ENCODE data around the gene ATP6V1C2. TPM values are rescaled to one million over a fixed set of nuclear protein-coding genes. Genes with fewer than 3 reads are reported as not detected.
"Not testable (repeated sequence)": the region's sequence is repeated elsewhere in the genome, so short reads cannot be mapped to it uniquely, and the experiment has no call there.

The ATP6V1C2 gene
- total RNA-seq, 4 donors from 2014 or later: not detected

GRCh38 chr2:10779776-10780490, 58.5 kb downstream of the ATP6V1C2 start:
- Histone ChIP-seq H3K27ac (no peak overlapping the region), H3K27me3 (no peaks in the 10 kb centered on the region), H3K4me3 (no peak overlapping the region), H3K36me3 (peaks cover 0 to 47% of the 10 kb centered on the region in 2 donors), H3K9me3 (no peaks in the 10 kb centered on the region), H3K4me1 (no peaks in the 10 kb centered on the region)
- no peak for ATAC-seq
- intact Hi-C loops (cut with DNase I; ENCODE audit: low total_unique reads): no loop called here
- TF ChIP-seq POLR2A (IDR thresholded peaks at IDR 0.05): no peak
- TF ChIP-seq CTCF (IDR thresholded peaks at IDR 0.05 in 4 of 5, conservative IDR thresholded peaks at IDR 0.05 in 1 of 5): no peak
- DNase-seq: no peak
- in situ Hi-C loops (cut with MboI; ENCODE audit: low sequenced_read_pairs in 4 of 4): no loop called here

GRCh38 chr2:10780491-10780820, 59.0 kb downstream of the ATP6V1C2 start:
- H3K27ac ChIP-seq: no peak overlapping the region
- TF ChIP-seq POLR2A (IDR thresholded peaks at IDR 0.05) (no peak), CTCF (IDR thresholded peaks at IDR 0.05 in 4 of 5, conservative IDR thresholded peaks at IDR 0.05 in 1 of 5) (no peak)
- no peaks in the 10 kb centered on the region for H3K27me3 ChIP-seq
- no peak for ATAC-seq
- DNase-seq: no peak
- H3K36me3 ChIP-seq: peaks cover 0 to 47% of the 10 kb centered on the region in 2 donors
- in situ Hi-C loops (cut with MboI; ENCODE audit: low sequenced_read_pairs in 4 of 4) (no loop called here), intact Hi-C loops (cut with DNase I; ENCODE audit: low total_unique reads) (no loop called here)
- no peak overlapping the region for H3K4me3 ChIP-seq
- H3K4me1 ChIP-seq: no peaks in the 10 kb centered on the region
- H3K9me3 ChIP-seq: no peaks in the 10 kb centered on the region

- H3K27ac ChIP-seq; H3K4me3 ChIP-seq; H3K27me3 ChIP-seq; ATAC-seq; H3K9me3 ChIP-seq; DNase-seq; in situ Hi-C loops (cut with MboI; ENCODE audit: low sequenced_read_pairs in 4 of 4); intact Hi-C loops (cut with DNase I; ENCODE audit: low total_unique reads); H3K4me1 ChIP-seq: not testable (repeated sequence)
- peaks cover 0 to 51% of the 10 kb centered on the region in 2 donors for H3K36me3 ChIP-seq
These were observed 59.4 kb downstream of the ATP6V1C2 start for GRCh38 chr2:10780821-10781220.

- in situ Hi-C loops (cut with MboI; ENCODE audit: low sequenced_read_pairs in 4 of 4): no loop called here
These were observed 60.3 kb downstream of the ATP6V1C2 start for GRCh38 chr2:10781746-10782145.

GRCh38 chr2:10783421-10783820, 62.0 kb downstream of the ATP6V1C2 start:
- in situ Hi-C loops (cut with MboI; ENCODE audit: low sequenced_read_pairs in 4 of 4) (no loop called here), intact Hi-C loops (cut with DNase I; ENCODE audit: low total_unique reads) (no loop called here)
- TF ChIP-seq POLR2A (IDR thresholded peaks at IDR 0.05) (no peak), CTCF (IDR thresholded peaks at IDR 0.05 in 4 of 5, conservative IDR thresholded peaks at IDR 0.05 in 1 of 5) (no peak)
- Histone ChIP-seq H3K4me1 (no peaks in the 10 kb centered on the region), H3K27ac (no peak overlapping the region), H3K4me3 (no peak overlapping the region), H3K27me3 (no peaks in the 10 kb centered on the region), H3K9me3 (no peaks in the 10 kb centered on the region), H3K36me3 (peaks cover 0 to 73% of the 10 kb centered on the region in 2 donors)
- ATAC-seq: no peak
- no peak for DNase-seq

More at GRCh38 chr2:10781746-10782145, 60.3 kb downstream of the ATP6V1C2 start:
- Histone ChIP-seq H3K27me3 (no peaks in the 10 kb centered on the region), H3K36me3 (peaks cover 0 to 60% of the 10 kb centered on the region in 2 donors), H3K9me3 (no peaks in the 10 kb centered on the region), H3K4me3 (no peak overlapping the region), H3K27ac (no peak overlapping the region), H3K4me1 (no peaks in the 10 kb centered on the region)
- intact Hi-C loops (cut with DNase I; ENCODE audit: low total_unique reads): no loop called here
- ATAC-seq (no peak), DNase-seq (no peak)
- TF ChIP-seq POLR2A (IDR thresholded peaks at IDR 0.05): no peak
- TF ChIP-seq CTCF (IDR thresholded peaks at IDR 0.05 in 4 of 5, conservative IDR thresholded peaks at IDR 0.05 in 1 of 5): no peak

Measured in gastrocnemius medialis (tissue), 4 donors.